ENCODE results near the gene AGAP1. TPM values are rescaled to one million over a fixed set of nuclear protein-coding genes. Genes with fewer than 3 reads are reported as not detected.

Gene AGAP1
- 10.5 TPM for total RNA-seq

GRCh38 chr2:235493775-235494715 lies at the start of gene AGAP1:
Gene AGAP1, plus strand, starts transcription at chr2:235494043.
- peak; percentile 94 for DNase-seq (ENCODE audit: low spot score)
- peak; percentile 88 for ATAC-seq

GRCh38 chr2:235444101-235444597 lies 49.7 kb upstream of the AGAP1 start:
- ATAC-seq (no peak), DNase-seq (ENCODE audit: low spot score) (no peak)

- ATAC-seq (no peak), DNase-seq (ENCODE audit: low spot score) (no peak)
Measured at GRCh38 chr2:235445116-235445515, 48.7 kb upstream of the AGAP1 start.

- ATAC-seq = no peak
- no peak for DNase-seq (ENCODE audit: low spot score)
Measured at GRCh38 chr2:235446082-235446481, 47.8 kb upstream of the AGAP1 start.

GRCh38 chr2:235447210-235447609 lies 46.6 kb upstream of the AGAP1 start:
- DNase-seq (ENCODE audit: low spot score) = no peak
- ATAC-seq = no peak

- DNase-seq (ENCODE audit: low spot score) (no peak), ATAC-seq (peak; percentile 74)
Measured at GRCh38 chr2:235449568-235449967, 44.3 kb upstream of the AGAP1 start.

- ATAC-seq = no peak
- no peak for DNase-seq (ENCODE audit: low spot score)
Measured at GRCh38 chr2:235453605-235454151, 40.2 kb upstream of the AGAP1 start.

GRCh38 chr2:235458839-235459273 lies 35.0 kb upstream of the AGAP1 start:
- DNase-seq (ENCODE audit: low spot score) = no peak
- ATAC-seq = peak; percentile 47

- no peak for DNase-seq (ENCODE audit: low spot score)
- ATAC-seq = peak; percentile 33
Measured at GRCh38 chr2:235460548-235461047, 33.2 kb upstream of the AGAP1 start.

- ATAC-seq (no peak), DNase-seq (ENCODE audit: low spot score) (no peak)
Measured at GRCh38 chr2:235461763-235462414, 32.0 kb upstream of the AGAP1 start.

- DNase-seq (ENCODE audit: low spot score) = no peak
- no peak for ATAC-seq
Measured at GRCh38 chr2:235462415-235462790, 31.4 kb upstream of the AGAP1 start.

- DNase-seq (ENCODE audit: low spot score) (no peak), ATAC-seq (no peak)
Measured at GRCh38 chr2:235463893-235464292, 29.9 kb upstream of the AGAP1 start.

GRCh38 chr2:235467588-235467987 lies 26.3 kb upstream of the AGAP1 start:
- no peak for ATAC-seq
- DNase-seq (ENCODE audit: low spot score) = no peak

GRCh38 chr2:235468978-235469655 lies 24.7 kb upstream of the AGAP1 start:
- no peak for DNase-seq (ENCODE audit: low spot score)
- ATAC-seq = no peak

GRCh38 chr2:235471186-235471747 lies 22.6 kb upstream of the AGAP1 start:
- ATAC-seq = no peak
- no peak for DNase-seq (ENCODE audit: low spot score)

GRCh38 chr2:235472443-235472842 lies 21.4 kb upstream of the AGAP1 start:
- DNase-seq (ENCODE audit: low spot score) (no peak), ATAC-seq (no peak)

- no peak for DNase-seq (ENCODE audit: low spot score)
- ATAC-seq = peak; percentile 59
Measured at GRCh38 chr2:235478609-235479008, 15.2 kb upstream of the AGAP1 start.

- ATAC-seq (no peak), DNase-seq (ENCODE audit: low spot score) (no peak)
Measured at GRCh38 chr2:235479604-235480003, 14.2 kb upstream of the AGAP1 start.

GRCh38 chr2:235480614-235481013 lies 13.2 kb upstream of the AGAP1 start:
- ATAC-seq = no peak

GRCh38 chr2:235483313-235483712 lies 10.5 kb upstream of the AGAP1 start:
- no peak for ATAC-seq
- no peak for DNase-seq (ENCODE audit: low spot score)

More at GRCh38 chr2:235480614-235481013, 13.2 kb upstream of the AGAP1 start:
- no peak for DNase-seq (ENCODE audit: low spot score)

Measured in left lobe of liver (tissue), 2 donors.